Measurements from ENCODE around the gene TLR2. TPM values are rescaled to one million over a fixed set of nuclear protein-coding genes. Genes with fewer than 3 reads are reported as not detected.

The TLR2 gene
- total RNA-seq, 1 experiment from 2014 or later = 10.8 TPM

- no peak for DNase-seq
- intact Hi-C loops (cut with micrococcal nuclease; ENCODE audit: unreplicated experiment) = no loop called here
- Mint-ChIP-seq H3K27me3 (ENCODE audit: unreplicated experiment) (no peaks in the 10 kb centered on the region), H3K4me3 (ENCODE audit: low read depth, unreplicated experiment) (no peak overlapping the region), H3K27ac (ENCODE audit: unreplicated experiment) (no peak overlapping the region), H3K9me3 (ENCODE audit: low read depth, unreplicated experiment) (no peaks in the 10 kb centered on the region), H3K36me3 (ENCODE audit: insufficient read depth, unreplicated experiment) (peaks cover 10% of the 10 kb centered on the region), H3K4me1 (ENCODE audit: low read depth, unreplicated experiment) (no peaks in the 10 kb centered on the region)
- no peak for TF ChIP-seq CTCF (IDR thresholded peaks at IDR 0.05; ENCODE audit: unreplicated experiment)
- CTCF ChIA-PET = no interaction called here
- BruUV-seq (replicated peaks) = no TSS peak
Measured at GRCh38 chr4:153637201-153637600, 46.9 kb upstream of the TLR2 start.

GRCh38 chr4:153638011-153638410 lies 46.1 kb upstream of the TLR2 start:
- no peak overlapping the region for H3K27ac Mint-ChIP-seq (ENCODE audit: unreplicated experiment)
- BruUV-seq (replicated peaks) = no TSS peak
- no peak for DNase-seq
- H3K4me3 Mint-ChIP-seq (ENCODE audit: low read depth, unreplicated experiment) = no peak overlapping the region
- no peaks in the 10 kb centered on the region for H3K9me3 Mint-ChIP-seq (ENCODE audit: low read depth, unreplicated experiment)
- TF ChIP-seq CTCF (IDR thresholded peaks at IDR 0.05; ENCODE audit: unreplicated experiment) = no peak
- H3K4me1 Mint-ChIP-seq (ENCODE audit: low read depth, unreplicated experiment) = no peaks in the 10 kb centered on the region
- intact Hi-C loops (cut with micrococcal nuclease; ENCODE audit: unreplicated experiment) = no loop called here
- H3K27me3 Mint-ChIP-seq (ENCODE audit: unreplicated experiment) = no peaks in the 10 kb centered on the region
- peaks cover 10% of the 10 kb centered on the region for H3K36me3 Mint-ChIP-seq (ENCODE audit: insufficient read depth, unreplicated experiment)
- CTCF ChIA-PET = no interaction called here

- no peak for DNase-seq
- H3K27ac Mint-ChIP-seq (ENCODE audit: unreplicated experiment) = no peak overlapping the region
- no peak for TF ChIP-seq CTCF (IDR thresholded peaks at IDR 0.05; ENCODE audit: unreplicated experiment)
- no peaks in the 10 kb centered on the region for H3K9me3 Mint-ChIP-seq (ENCODE audit: low read depth, unreplicated experiment)
- CTCF ChIA-PET = interaction anchor here (0.7 kb wide), 1 partner anchor 68 kb away, joined by 6 read pairs; no protein-coding TSS in a partner anchor
- BruUV-seq (replicated peaks) = no TSS peak
- no peaks in the 10 kb centered on the region for H3K4me1 Mint-ChIP-seq (ENCODE audit: low read depth, unreplicated experiment)
- intact Hi-C loops (cut with micrococcal nuclease; ENCODE audit: unreplicated experiment) = no loop called here
- H3K4me3 Mint-ChIP-seq (ENCODE audit: low read depth, unreplicated experiment) = no peak overlapping the region
- H3K27me3 Mint-ChIP-seq (ENCODE audit: unreplicated experiment) = no peaks in the 10 kb centered on the region
- peaks cover 10% of the 10 kb centered on the region for H3K36me3 Mint-ChIP-seq (ENCODE audit: insufficient read depth, unreplicated experiment)
Measured at GRCh38 chr4:153638999-153639398, 45.1 kb upstream of the TLR2 start.

GRCh38 chr4:153639833-153640802 lies 44.0 kb upstream of the TLR2 start:
- Mint-ChIP-seq H3K27ac (ENCODE audit: unreplicated experiment) (no peak overlapping the region), H3K4me3 (ENCODE audit: low read depth, unreplicated experiment) (no peak overlapping the region), H3K4me1 (ENCODE audit: low read depth, unreplicated experiment) (no peaks in the 10 kb centered on the region), H3K36me3 (ENCODE audit: insufficient read depth, unreplicated experiment) (peaks cover 10% of the 10 kb centered on the region), H3K9me3 (ENCODE audit: low read depth, unreplicated experiment) (no peaks in the 10 kb centered on the region), H3K27me3 (ENCODE audit: unreplicated experiment) (no peaks in the 10 kb centered on the region)
- no peak for DNase-seq
- no TSS peak for BruUV-seq (replicated peaks)
- CTCF ChIA-PET = no interaction called here
- intact Hi-C loops (cut with micrococcal nuclease; ENCODE audit: unreplicated experiment) = no loop called here
- no peak for TF ChIP-seq CTCF (IDR thresholded peaks at IDR 0.05; ENCODE audit: unreplicated experiment)
